WI38 (cell line): ENCODE measurements around the gene SWSAP1.
"Not testable (repeated sequence)": the region's sequence is repeated elsewhere in the genome, so short reads cannot be mapped to it uniquely, and the experiment has no call there.

Experiments
- H3K4me3 ChIP-seq: 2 replicates; pipeline ENCODE4 v1.5.1; 2011; ENCODE audit warnings: low read depth, mild to moderate bottlenecking, control low read depth, low read length
- CTCF ChIP-seq: IDR thresholded peaks from 2 replicates; pipeline ENCODE4 v1.5.1; 2012; ENCODE audit warnings: low read depth, mild to moderate bottlenecking, control low read depth, low read length

Gene SWSAP1

GRCh38 chr19:11405846-11406643, 31.6 kb downstream of the SWSAP1 start:
- no peak overlapping the region for H3K4me3 ChIP-seq
- no peak for TF ChIP-seq CTCF

DNA sequence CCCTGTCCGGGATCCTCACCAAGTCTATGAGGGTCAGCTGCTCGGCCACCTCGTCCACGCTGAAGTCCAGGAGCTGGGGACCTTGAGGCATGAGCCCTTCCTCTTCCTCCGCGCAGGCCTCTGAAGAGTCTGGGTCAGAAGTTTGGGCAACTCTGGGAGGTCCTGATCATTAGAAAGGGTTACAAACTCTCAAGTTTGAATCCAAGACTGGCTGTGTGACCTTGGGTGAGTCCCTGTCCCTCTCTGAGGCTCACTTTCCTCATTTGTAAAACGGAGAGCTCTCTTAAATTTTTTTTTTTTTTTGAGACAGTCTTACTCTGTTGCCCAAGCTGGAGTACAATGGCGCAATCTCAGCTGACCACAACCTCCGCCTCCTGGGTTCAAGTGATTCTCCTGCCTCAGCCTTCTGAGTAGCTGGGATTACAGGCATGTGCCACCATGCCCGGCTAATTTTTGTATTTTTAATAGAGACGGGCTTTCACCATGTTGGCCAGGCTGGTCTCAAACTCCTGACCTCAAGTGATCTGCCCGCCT, 32.3 kb downstream of the SWSAP1 start:
- H3K4me3 ChIP-seq = not testable (repeated sequence)

GRCh38 chr19:11408591-11408990, 34.1 kb downstream of the SWSAP1 start:
- TF ChIP-seq CTCF = no peak
- no peak overlapping the region for H3K4me3 ChIP-seq

DNA sequence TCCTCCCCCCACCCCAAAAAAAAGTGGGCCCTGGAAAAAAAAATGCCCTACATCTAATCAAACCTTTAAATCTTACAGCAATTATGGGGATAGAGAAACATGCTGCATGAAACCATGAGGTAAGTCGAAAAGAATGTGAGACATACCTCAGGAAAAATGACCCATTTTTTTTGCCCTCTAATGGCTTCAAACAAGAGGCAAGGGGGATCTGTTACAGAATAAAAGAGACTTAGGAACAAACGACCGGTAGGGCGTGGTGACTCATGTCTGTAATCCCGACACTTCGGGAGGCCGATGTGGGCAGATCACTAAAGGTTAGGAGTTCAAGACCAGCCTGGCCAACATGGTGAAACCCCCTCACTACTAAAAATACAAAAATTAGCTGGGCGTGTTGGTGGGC, 36.2 kb downstream of the SWSAP1 start:
- no peak for TF ChIP-seq CTCF
- H3K4me3 ChIP-seq = no peak overlapping the region

DNA sequence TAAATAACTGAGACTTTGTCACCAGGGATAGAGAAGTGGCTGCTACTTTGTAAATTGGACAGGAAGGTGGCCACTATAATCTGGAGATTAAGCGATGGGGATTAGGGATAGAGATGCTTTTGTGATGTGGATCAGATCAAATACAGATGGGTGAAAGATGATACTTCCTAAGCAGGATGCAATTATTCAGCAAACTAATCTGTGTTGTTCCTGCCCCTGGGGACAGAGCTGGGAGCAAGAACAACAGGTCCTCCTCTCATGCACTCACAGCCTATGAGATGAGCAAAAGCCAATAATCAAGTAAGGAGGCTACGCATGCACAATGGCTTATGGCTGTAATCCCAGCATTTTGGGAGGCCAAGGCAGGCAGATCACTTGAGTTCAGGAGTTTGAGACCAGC, 40.1 kb downstream of the SWSAP1 start:
- no peak for TF ChIP-seq CTCF
- H3K4me3 ChIP-seq = no peak overlapping the region

DNA sequence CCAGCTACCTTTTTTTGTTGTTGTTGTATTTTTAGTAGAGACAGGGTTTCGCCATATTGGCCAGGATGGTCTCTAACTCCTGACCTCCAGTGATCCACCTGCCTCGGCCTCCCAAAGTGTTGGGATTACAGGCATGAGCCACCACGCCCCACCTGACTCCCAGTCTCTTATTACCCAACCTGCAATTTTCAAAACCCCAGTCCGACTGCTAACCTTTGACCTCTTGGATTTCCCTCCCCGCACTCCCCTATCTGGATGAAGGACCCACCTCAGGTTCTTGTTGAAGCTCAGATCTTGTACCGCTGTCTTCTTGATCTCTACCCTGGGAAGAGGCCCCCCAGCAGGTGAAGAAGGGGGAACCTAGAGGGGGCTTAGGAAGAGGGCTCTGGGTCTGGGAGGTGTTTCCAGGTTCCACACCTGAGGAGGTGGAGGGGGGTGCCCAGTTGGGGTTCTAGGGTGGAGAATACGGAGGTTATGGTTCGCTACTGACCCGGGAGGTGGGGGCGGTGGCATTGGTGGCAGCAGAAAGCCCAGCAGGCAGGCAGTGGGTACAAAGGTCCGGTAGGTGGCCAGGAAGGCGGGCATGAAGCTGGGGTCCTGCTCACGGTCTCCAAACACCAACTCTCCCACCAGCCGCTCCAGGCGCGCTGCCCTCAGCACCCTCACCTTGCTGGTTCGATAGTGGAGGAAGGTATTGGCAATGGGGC, 42.0 kb downstream of the SWSAP1 start:
- no peak for TF ChIP-seq CTCF
- H3K4me3 ChIP-seq = no peak overlapping the region

DNA sequence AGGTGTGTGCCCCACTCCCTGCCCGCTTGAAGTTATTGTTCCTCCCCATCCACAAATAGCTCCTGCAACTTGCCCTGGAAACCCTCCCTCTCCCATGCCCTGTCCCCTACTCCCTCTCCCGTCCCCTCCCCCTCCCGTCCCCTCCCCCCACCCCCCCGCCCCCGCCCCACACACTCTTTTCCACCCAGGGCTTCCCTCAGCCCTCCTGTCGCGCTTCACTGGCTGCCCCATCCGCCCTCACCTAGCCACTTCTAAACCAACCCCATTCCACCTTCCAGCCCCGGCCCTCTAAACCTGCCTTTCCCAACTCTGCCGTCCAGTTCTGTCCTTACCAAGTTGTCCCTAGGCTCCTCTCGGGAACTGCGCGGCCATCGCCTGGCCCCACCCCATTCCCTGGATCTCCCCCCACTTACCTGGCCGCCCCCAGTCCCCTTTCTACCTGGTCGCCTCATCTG, 43.7 kb downstream of the SWSAP1 start:
- TF ChIP-seq CTCF = no peak
- H3K4me3 ChIP-seq = no peak overlapping the region; the same call in 1 of the 2 replicates
